ENCODE results near the gene UGCG.

UGCG gene

GRCh38 chr9:111915425-111915758, 18.8 kb downstream of the UGCG start:
- in situ Hi-C loops (cut with HindIII; ENCODE audit: low pct_unique_long_range_greater_than_20kb, low sequenced_read_pairs) = no loop called here
- no peak for DNase-seq (ENCODE audit: low read depth in 1 of 2, low spot score in 1 of 2)
- no peak for TF ChIP-seq JUND (IDR thresholded peaks at IDR 0.05; ENCODE audit: low read depth)

DNA sequence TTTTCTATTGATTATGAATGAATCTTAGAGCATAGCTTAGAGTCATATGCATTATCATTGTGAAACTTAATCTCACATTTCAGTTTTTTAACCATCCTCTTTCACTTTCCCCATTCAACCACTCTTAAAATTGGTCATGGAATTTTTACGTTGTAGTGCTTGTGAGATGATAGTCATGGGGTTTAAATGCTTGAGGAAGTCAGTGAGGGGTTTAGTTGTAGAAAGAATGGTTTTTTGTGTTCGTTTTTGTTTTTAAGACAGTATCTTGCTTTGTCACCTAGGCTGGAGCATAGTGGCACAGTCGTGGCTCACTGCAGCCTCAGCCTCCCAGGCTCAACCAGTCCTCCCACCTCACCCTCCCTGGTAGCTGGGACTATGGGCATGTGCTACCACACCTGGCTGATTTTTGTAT, 19.6 kb downstream of the UGCG start:
- no peak for TF ChIP-seq JUND (IDR thresholded peaks at IDR 0.05; ENCODE audit: low read depth)
- DNase-seq (ENCODE audit: low read depth in 1 of 2, low spot score in 1 of 2) = no peak
- in situ Hi-C loops (cut with HindIII; ENCODE audit: low pct_unique_long_range_greater_than_20kb, low sequenced_read_pairs) = no loop called here

- TF ChIP-seq JUND (IDR thresholded peaks at IDR 0.05; ENCODE audit: low read depth) = no peak
- peak in 1 of 2 experiments; percentile 75 for DNase-seq (ENCODE audit: low read depth in 1 of 2, low spot score in 1 of 2)
- in situ Hi-C loops (cut with HindIII; ENCODE audit: low pct_unique_long_range_greater_than_20kb, low sequenced_read_pairs) = no loop called here
Measured at GRCh38 chr9:111917201-111917600, 20.6 kb downstream of the UGCG start.

DNA sequence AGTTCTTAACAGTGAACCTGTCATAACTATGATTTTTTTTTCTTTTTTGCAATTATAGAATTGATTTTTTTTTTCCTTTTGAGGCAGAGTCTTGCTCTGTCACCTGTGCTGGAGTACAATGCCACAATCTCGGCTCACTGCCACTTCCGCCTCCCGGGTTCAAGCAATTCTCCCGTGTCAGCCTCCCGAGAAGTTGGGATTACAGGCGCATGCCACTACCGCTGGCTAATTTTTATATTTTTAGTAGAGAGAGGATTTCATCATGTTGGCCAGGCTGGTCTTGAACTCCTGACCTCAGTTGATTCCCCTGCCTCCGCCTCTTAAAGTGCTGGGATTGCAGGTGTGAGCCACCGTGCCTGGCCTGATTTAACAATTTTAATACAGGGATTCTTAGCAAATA, 21.4 kb downstream of the UGCG start:
- in situ Hi-C loops (cut with HindIII; ENCODE audit: low pct_unique_long_range_greater_than_20kb, low sequenced_read_pairs) = no loop called here
- DNase-seq (ENCODE audit: low read depth in 1 of 2, low spot score in 1 of 2) = peak in 1 of 2 experiments; percentile 54
- no peak for TF ChIP-seq JUND (IDR thresholded peaks at IDR 0.05; ENCODE audit: low read depth)

DNA sequence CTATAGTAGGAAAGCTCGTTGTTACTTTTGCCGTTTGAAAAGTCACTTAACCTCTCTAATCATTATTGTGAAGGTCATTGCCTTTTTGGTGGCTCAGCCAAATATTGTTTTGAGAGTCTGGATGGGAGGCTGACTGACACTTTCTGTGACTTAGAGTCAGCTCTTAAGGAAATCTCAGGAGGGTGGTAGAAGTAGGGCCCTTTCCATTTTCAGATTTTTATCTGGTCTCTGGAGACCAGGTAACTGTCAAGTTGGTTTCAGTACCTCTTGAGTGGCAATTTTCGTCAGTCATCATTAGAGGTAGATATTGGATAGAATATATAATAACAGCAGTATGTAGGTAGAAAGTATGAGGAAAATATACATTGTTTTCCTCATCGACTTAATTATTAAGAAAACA, 23.3 kb downstream of the UGCG start:
- in situ Hi-C loops (cut with HindIII; ENCODE audit: low pct_unique_long_range_greater_than_20kb, low sequenced_read_pairs) = no loop called here
- DNase-seq (ENCODE audit: low read depth in 1 of 2, low spot score in 1 of 2) = no peak
- TF ChIP-seq JUND (IDR thresholded peaks at IDR 0.05; ENCODE audit: low read depth) = no peak

DNA sequence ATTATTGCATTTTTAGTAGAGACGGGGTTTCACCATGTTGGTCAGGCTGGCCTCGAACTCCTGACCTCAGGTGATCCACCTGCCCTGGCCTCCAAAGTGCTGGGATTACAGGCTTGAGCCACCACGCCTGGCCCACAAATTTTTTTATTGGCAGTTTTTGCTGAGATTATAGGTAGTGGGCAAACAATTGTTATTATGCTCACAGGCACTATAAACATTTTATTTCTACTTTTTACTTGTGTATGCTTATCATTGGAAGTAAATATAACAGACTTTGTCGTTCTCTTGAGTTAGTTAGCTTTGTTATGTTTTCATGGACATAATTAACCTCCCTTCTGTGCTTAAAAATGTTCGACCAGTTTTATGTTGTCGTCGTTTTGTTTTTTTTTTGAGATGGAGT, 23.9 kb downstream of the UGCG start:
- TF ChIP-seq JUND (IDR thresholded peaks at IDR 0.05; ENCODE audit: low read depth) = no peak
- in situ Hi-C loops (cut with HindIII; ENCODE audit: low pct_unique_long_range_greater_than_20kb, low sequenced_read_pairs) = no loop called here

DNA sequence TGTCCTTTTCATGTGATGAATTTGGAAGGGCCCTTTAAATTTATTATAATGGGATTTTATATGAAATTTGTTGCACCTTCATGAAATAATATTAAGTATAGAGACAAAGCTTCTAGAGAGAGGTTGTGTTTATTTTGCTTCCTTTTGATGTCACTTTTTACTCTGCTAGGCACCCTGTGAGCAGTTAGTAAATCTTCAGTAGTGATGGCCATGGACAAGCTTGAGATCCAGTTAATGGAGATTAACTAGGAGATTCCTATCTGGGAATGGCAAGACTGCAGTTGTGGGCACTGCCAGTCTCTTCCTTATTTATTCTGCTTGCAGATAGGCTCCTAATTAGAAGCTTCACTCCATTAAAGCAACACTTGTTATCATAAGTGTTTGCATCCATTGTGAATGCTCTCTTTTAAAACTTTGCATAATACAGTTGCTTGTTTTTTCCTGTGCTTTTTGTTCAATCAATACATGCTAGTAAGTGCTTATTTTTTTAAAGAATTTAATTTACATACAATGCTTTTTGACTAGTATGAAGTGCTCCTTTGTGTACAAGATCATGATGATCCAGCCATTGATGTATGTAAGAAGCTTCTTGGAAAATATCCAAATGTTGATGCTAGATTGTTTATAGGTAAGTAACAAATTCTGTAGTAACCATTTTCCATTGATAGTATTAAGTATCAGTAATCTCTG, 25.9 kb downstream of the UGCG start:
- peak; percentile 9; the same call in 1 of the 2 replicates for TF ChIP-seq JUND (IDR thresholded peaks at IDR 0.05; ENCODE audit: low read depth)
- DNase-seq (ENCODE audit: low read depth in 1 of 2, low spot score in 1 of 2) = no peak
- in situ Hi-C loops (cut with HindIII; ENCODE audit: low pct_unique_long_range_greater_than_20kb, low sequenced_read_pairs) = no loop called here

More for the DNA sequence above, 23.9 kb downstream of the UGCG start:
- DNase-seq (ENCODE audit: low read depth in 1 of 2, low spot score in 1 of 2) = no peak

GRCh38 chr9:111924281-111924680, 27.7 kb downstream of the UGCG start:
- TF ChIP-seq JUND (IDR thresholded peaks at IDR 0.05; ENCODE audit: low read depth) = no peak
- in situ Hi-C loops (cut with HindIII; ENCODE audit: low pct_unique_long_range_greater_than_20kb, low sequenced_read_pairs) = no loop called here
- DNase-seq (ENCODE audit: low read depth in 1 of 2, low spot score in 1 of 2) = no peak

- no peak for TF ChIP-seq JUND (IDR thresholded peaks at IDR 0.05; ENCODE audit: low read depth)
- in situ Hi-C loops (cut with HindIII; ENCODE audit: low pct_unique_long_range_greater_than_20kb, low sequenced_read_pairs) = no loop called here
- no peak for DNase-seq (ENCODE audit: low read depth in 1 of 2, low spot score in 1 of 2)
Measured at GRCh38 chr9:111925017-111925770, 28.6 kb downstream of the UGCG start.

DNA sequence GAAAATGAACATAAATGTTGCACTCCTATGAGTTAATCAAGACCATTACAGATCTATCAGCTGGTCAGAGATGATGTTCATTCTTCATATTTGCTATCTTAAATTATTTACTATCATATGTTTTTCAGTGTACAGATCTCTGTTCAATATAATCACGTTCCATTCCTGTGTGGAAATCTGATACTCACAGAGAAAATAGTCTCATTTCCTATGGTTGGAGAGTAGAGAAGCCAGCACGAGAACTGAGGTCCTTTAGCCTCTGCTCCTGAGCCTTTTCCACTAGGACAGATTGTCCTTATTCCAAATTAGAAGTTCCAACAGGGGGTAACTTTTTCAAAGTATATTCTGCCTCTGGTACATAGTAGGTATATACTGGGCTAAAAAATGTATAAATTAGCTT, 29.2 kb downstream of the UGCG start:
- in situ Hi-C loops (cut with HindIII; ENCODE audit: low pct_unique_long_range_greater_than_20kb, low sequenced_read_pairs) = no loop called here
- no peak for DNase-seq (ENCODE audit: low read depth in 1 of 2, low spot score in 1 of 2)
- no peak for TF ChIP-seq JUND (IDR thresholded peaks at IDR 0.05; ENCODE audit: low read depth)

- no peak for DNase-seq (ENCODE audit: low read depth in 1 of 2, low spot score in 1 of 2)
- in situ Hi-C loops (cut with HindIII; ENCODE audit: low pct_unique_long_range_greater_than_20kb, low sequenced_read_pairs) = no loop called here
- TF ChIP-seq JUND (IDR thresholded peaks at IDR 0.05; ENCODE audit: low read depth) = no peak
Measured at GRCh38 chr9:111926421-111926875, 29.8 kb downstream of the UGCG start.

- no peak for TF ChIP-seq JUND (IDR thresholded peaks at IDR 0.05; ENCODE audit: low read depth)
- in situ Hi-C loops (cut with HindIII; ENCODE audit: low pct_unique_long_range_greater_than_20kb, low sequenced_read_pairs) = no loop called here
- DNase-seq (ENCODE audit: low read depth in 1 of 2, low spot score in 1 of 2) = no peak
Measured at GRCh38 chr9:111928359-111928720, 31.7 kb downstream of the UGCG start.

DNA sequence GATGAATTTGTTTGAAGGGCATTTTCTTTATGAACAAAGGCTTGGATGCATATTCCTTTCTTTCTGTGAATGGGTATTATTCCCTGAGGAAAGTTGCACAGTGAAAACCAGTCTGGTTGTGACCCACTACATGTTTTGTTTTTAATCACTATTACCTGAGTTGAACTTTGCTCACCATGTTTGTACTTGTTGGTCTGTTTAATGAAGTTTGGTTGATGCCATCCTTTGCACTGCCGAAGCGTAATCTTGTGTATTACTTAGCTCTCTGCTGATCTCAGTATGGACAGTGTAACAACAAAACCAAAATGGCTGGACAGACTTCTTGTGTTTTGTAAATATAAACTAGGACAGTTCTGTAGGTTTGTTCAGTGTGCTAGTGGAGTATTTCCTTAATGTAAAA, 38.1 kb downstream of the UGCG start:
- no peak for DNase-seq (ENCODE audit: low read depth in 1 of 2, low spot score in 1 of 2)
- in situ Hi-C loops (cut with HindIII; ENCODE audit: low pct_unique_long_range_greater_than_20kb, low sequenced_read_pairs) = no loop called here
- TF ChIP-seq JUND (IDR thresholded peaks at IDR 0.05; ENCODE audit: low read depth) = no peak
